GM19438 (cell line): ENCODE data around the gene ACAD9.
A peak's percentile ranks its signal among the peaks of the same experiment; 100 is the strongest.
"Not testable (repeated sequence)": the region's sequence is repeated elsewhere in the genome, so short reads cannot be mapped to it uniquely, and the experiment has no call there.

Experiments used
- ATAC-seq: cut with Tn5 transposase; IDR thresholded peaks from one replicate; pipeline ENCODE4 v1.9.1; 2021; ENCODE audit warnings: low read depth; ENCODE audit not compliant: unreplicated experiment

Gene ACAD9

DNA sequence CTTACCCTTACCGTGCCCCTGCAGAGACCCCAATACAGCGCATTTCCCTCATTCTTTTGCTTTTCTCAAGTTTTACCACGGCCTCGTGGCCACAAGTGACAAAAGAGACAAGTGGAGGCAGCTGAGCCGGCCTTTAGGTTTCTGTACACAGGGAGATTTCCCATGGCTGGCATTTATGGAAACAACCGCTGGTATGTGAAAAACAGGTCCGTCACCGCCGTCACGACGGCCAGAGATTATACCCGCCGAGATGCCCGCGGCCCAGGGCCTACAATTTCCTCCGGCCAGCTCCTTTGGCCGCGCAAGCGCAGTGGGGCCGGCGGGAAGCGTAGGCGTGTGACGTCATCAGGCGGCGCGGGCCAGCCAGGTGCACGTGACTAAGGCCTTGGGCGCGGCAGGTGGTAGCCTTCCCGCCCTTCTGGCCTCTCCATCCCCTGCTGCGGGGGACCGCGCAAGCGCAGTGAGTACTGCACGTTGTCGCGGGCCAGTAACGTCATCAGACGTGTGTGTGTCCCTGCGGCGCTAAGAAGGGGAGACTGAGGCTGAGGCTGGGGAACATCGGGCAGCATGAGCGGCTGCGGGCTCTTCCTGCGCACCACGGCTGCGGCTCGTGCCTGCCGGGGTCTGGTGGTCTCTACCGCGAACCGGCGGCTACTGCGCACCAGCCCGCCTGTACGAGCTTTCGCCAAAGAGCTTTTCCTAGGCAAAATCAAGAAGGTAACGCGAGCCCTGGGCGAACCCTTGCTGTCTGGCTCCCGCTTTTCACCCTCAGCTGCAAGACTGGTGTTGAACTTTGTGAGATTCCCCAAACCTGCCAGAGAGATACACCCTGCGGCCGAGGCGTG is at the start of gene ACAD9:
Gene ACAD9 (plus strand): TSS at position 496 of the 845 bp plus-strand sequence. CDS start 72 bp downstream, at position 568.
- peak; percentile 89 for ATAC-seq

- ATAC-seq, result not testable (repeated sequence)
Observed at GRCh38 chr3:128829925-128830625, 49.3 kb upstream of the ACAD9 start.

GRCh38 chr3:128830762-128831161 is 48.7 kb upstream of the ACAD9 start:
- not testable (repeated sequence) for ATAC-seq

DNA sequence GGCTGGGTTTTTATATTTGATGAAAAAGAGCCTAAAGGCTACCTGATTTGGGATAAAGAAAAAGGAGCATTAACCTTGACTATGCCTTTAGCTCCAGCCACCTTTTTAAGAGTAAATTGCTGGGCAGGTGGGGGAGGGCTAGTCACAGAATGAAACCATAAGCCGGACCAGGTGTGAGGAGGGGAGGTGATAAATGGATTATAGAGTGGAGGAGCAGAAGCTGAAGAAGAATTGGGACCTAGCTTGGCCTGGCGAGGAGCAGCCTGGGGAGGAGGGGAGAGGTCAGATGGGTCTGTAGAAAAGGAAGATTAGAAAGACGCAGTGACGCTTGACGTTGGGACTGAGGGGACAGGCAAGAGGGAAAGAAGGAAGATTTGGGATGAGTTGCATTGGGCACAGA is 46.4 kb upstream of the ACAD9 start:
- ATAC-seq, result not testable (repeated sequence)

GRCh38 chr3:128835096-128835495 is 44.3 kb upstream of the ACAD9 start:
- ATAC-seq, result no peak

GRCh38 chr3:128841926-128842920 is 37.2 kb upstream of the ACAD9 start:
- no peak for ATAC-seq

- no peak for ATAC-seq
Observed at GRCh38 chr3:128844502-128844901, 34.9 kb upstream of the ACAD9 start.

DNA sequence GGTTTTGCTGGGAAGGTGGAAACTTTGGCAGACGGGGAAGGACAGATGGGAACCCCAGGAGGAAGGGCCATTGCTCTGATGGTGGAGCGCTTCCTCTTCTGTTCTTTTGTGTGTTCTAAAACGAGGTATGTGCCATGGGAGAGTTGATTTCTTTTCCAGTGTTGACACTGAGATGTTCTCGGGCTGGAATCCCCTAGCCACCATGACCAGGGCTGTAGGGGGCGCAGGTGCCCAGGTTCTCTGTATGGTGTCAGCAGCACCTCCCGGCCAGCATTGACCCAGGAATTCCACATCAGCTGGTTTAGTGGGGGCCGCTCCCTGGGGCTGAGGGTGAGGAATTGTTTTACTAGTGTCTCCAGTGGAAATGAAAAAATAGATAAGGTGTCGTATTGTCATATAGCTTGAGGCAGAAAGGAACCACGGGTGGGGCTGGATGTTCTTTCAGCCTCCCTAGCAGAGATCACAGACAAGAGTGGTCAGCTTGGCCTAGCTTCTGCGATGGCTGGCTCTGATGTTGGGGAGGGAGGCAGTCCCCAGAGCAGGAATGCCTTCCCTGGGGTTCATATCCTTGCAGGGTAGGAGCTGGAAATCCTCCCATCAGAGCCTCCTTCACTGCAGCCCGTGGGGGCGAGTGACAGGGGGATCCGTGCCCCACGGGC is 34.2 kb upstream of the ACAD9 start:
- ATAC-seq, result no peak

DNA sequence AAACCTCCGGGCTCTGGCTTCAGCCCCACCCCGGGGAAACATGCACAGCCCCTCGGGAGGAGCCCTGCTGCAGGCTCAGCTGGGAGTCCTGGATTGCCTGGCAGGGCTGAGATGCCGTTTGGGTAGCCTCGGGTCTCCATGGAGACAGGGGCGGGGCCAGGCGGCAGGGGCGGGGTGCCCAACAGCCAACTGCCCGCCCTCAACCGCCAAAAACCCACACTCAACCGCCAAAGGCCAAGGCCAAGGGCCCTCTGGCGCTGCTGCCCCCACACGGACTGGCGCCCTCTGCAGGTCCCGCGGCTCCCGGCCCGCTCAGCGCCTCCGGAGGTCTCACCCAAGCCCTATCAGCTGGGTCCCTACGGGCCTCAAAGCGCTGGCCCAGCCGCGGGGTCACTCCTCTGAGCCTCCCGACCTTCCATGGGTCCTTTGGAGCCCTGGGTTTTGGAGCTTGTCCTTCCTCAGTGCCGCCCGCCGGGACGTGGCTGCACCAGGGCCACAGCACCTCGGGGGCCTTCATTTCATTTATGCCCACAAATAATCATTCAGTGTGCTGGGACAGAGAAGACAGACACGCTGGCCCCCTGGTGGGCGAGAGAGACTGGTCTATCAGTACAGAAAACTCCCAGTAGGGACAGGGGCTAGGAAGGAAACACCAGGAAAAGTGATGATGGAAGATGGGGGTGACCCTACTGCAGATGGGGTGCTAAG is 33.5 kb upstream of the ACAD9 start:
- ATAC-seq, result peak; percentile 65

- ATAC-seq, result no peak
Observed at GRCh38 chr3:128846486-128846891, 32.9 kb upstream of the ACAD9 start.

GRCh38 chr3:128847666-128848370 is 31.6 kb upstream of the ACAD9 start:
- ATAC-seq, result no peak

DNA sequence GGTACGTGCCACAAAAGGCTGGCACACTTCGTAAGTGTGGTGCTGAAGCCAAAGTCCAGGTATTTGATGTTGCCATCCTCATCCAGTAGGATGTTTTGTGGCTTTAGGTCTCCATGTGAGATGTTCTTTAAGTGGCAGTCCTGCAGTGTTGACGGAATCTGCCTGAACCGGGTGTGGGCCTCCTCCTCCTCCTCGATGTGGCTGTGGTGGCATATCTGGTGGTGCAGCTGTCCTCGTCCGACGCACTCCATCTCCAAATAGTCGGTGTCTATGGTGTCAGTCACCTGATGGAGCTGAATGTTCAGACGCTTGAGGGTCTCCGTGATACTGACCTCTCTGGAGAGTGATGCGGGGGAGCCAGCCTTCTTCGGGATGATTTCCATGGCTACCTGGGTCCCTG is 30.5 kb upstream of the ACAD9 start:
- ATAC-seq, result no peak

- no peak for ATAC-seq
Observed at GRCh38 chr3:128849911-128850455, 29.4 kb upstream of the ACAD9 start.

- ATAC-seq, result no peak
Observed at GRCh38 chr3:128850544-128850943, 28.9 kb upstream of the ACAD9 start.

DNA sequence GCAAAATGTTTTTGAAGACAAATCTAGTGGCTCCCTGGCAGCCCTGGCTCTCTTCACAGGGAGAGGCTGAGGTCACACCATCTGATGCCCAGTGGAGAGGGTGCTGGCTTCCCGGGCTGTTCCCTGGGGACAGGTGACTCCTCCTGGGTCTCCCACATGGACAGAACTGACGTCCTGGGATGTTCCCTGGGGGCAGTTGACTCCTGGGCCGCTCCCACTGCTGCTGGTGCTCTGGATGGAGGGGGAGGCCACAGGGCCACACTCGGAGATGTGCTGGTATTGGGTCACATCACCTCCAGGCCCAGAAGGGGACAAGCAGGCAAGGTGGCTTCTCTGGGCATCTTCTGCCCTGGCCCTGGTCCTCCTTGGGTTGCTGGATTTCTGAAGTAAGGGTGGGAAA is 27.8 kb upstream of the ACAD9 start:
- ATAC-seq, result no peak

DNA sequence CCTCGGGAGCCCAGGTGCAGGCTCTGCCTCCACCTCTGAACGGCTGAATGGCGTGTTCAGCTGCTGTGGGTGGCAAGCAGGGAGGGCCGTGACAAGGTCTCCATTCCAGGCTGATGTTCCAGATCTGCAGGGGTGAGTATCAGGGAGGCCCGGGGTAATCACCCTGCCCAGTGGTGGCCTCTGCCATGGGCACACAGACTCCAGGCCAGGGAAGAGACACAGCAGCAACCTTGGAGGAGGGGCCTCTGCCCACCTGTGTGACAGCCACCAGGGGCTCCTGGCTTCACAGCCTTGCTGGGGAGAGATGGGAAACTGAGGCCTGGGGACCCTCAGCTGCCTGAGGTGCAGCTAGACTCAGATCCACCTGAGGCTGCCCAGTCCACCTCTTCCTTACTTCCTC is 25.6 kb upstream of the ACAD9 start:
- no peak for ATAC-seq

- ATAC-seq, result no peak
Observed at GRCh38 chr3:128854475-128854874, 24.9 kb upstream of the ACAD9 start.

- no peak for ATAC-seq
Observed at GRCh38 chr3:128855569-128855968, 23.9 kb upstream of the ACAD9 start.

DNA sequence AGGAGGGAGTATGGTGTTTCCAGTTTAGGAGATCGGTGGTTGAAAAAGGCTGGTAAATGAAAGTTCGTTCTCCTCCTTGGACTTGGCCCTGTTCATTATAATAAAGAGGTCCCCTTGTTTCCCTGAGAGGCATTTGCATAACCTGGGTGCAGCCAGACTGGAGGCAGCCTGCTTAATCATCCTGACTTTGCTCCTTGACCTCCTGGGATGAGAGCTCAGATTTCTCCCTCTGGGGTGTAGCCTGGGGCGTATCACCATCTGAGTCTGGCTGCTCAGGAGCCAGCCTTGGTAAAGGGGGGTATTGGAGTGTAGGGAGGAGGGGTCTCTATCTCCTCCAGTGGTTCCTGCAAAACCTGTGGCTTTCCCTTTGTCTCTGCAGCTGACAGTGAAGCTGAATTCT is 21.3 kb upstream of the ACAD9 start:
- no peak for ATAC-seq
